Stimulated activated CD4-positive, alpha-beta T cell treated with anti-CD3 and anti-CD28 coated beads, Interleukin-15, amount 100 ng/mL, for 24 hours (primary cell): Measurements from ENCODE around the gene CAMKK1.

ENCODE experiments used
- DNase-seq: peaks from one replicate; pipeline ENCODE4 v3.0.0-alpha.2; 2020

Gene CAMKK1

GRCh38 chr17:3843935-3844516 is 48.8 kb downstream of the CAMKK1 start:
- peak; percentile 63 for DNase-seq

DNA sequence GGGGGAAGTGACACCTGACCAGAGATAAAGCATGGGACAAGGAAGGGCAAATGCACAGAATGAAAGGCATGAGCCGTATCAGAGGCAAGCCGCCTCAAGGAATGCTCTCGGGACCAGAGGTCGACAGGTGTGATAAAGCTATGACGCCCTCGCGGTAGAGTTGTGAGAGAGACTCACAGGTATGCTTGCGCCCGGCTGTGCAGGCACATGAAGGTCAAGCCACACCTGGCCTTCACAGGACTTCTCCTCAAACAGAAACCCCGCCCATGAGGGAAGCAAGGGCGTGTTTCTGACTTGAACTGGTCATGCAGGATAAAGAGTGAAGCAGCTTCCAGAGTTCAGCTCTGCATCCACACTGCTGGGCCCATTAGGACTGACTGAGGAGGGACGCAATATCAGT is 54.6 kb downstream of the CAMKK1 start:
- no peak for DNase-seq

DNA sequence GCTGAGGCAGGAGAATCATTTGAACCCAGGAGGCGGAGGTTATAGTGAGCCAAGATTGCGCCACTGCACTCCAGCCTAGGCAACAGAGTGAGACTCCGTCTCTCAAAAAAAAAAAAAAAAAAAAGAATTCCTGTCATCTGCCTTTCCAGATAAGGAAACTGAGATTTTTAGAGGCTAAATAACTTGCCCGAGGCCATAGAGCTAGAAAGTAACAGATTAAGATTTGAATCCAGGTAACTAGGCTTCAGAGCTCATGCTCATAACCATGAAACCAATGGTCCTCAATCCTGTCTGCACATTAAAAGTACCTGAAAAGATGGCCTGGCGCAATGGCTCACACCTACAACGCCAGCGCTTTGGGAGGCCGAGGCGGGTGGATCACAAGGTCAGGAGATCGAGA is 56.3 kb downstream of the CAMKK1 start:
- no peak for DNase-seq

DNA sequence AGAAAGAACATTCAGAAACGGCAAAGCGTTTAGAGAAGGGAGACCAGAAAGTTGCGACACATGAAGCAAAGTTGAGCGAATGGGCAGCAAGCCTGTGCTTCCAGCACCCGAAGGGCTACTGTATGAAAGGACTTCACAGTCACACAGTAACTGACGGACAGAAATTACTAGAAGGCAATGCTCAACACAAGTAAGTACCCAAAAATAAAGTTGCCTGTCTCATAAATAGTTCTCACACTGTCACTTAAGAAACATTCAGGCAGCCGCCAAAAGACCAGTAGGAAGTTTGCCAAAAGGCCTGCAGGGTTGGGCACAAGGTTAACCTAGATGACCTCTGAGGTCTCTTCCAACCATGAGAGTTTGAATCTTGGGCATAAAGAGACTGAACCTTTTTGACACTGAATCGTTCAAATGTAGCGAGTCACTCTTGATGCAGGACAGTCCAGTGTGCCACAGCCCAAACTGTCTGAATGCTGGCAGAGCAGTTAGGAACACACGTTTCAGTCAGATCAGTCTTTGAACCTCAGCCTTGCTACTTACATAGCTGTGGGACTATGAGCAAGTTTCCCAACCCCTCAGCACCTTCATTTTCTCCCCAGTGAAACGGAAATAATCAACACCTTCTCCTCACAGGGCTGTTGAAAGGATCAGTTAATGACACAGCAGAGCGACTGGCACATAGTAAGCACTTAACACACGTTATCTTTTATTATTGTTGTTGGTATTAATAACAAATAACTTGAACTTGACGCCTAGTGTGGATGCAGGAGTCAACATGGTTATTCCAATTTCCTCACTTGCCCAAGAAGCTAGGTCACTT is 57.2 kb downstream of the CAMKK1 start:
- no peak for DNase-seq

DNA sequence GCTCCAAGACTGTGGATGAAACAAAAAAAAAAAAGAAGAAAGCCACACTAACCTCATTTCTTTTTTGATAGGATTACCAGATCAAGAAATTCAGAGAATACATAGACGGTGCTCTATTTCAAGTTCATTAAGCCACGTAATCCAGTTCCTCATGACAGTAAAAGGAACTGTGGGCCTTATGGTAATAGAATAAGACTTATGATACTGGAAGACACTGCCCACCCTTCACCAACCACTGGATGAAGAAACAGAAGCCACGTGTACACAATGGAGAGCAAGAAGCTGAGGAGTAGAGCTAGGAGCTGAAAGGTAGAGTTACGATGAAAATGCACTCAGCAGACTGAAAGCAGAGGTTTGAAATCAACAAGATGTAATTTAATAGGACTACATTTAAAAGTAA is 58.0 kb downstream of the CAMKK1 start:
- no peak for DNase-seq

DNA sequence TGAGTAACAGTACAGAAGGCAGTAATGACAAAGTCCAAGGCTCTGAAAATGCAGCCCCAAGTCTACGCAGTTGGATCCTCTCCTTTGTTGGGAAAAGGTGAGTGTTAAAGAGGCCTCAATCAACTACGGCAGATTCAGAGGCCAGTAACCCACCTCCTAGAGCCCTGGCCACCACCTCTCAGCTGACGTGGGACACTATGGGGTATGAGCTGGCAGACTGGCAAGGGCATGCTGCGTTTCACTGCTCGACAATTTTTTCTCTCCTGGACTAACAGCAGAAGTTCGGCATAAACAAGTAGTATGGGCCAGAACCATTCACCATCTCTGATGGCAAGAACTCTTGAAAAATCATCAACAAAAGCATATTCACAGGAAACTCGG is 64.0 kb downstream of the CAMKK1 start:
- no peak for DNase-seq

- no peak for DNase-seq
Measured at GRCh38 chr17:3828151-3828851, 64.6 kb downstream of the CAMKK1 start.

DNA sequence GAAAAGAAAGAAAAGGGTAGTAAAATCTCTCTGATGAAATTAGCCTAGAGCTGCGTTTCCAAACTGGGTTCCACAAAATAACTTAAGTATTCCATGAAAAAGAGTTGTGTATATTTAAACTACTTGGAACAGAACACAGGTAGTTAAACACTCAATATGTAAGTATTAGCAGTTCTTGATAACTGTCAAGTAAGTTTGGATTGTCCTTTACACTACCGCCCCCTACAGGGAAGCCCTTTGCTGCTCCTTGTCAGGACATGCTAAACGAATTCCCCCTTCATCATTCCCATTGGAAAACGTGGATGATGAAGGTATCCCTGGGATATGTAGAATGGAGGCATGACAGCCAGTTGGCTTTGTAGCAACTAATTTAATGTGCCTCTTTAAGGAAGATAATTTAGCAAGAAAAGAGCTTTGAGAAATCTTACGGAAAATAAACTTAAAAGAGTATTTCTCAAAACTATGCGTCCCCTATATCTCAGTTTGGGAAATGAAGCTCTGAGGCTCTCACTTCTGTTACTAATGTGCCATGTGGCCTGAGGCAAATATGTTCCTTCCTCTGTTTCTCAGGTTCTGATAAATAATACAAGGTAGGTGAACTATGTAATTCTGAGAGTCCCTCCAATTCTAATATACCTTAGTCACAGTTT is 65.6 kb downstream of the CAMKK1 start:
- DNase-seq = peak; percentile 73

DNA sequence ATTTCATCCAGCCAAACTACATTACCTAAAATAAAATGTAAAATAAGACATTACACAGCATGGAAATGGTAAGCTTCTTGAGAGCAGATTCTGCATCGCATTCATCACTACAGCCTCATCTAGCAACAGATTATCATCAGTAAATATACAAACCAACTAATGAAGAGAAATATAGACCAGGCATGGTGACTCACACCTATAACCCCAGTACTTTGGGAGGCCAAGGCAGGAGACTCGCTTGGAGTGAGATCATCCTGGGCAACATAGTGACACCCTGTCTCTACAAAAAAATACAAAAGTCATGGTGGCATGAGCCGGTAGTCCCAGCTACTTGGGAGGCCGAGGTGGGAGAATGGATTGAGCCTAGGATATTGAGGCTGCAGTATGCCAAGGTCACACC is 66.7 kb downstream of the CAMKK1 start:
- DNase-seq = no peak

DNA sequence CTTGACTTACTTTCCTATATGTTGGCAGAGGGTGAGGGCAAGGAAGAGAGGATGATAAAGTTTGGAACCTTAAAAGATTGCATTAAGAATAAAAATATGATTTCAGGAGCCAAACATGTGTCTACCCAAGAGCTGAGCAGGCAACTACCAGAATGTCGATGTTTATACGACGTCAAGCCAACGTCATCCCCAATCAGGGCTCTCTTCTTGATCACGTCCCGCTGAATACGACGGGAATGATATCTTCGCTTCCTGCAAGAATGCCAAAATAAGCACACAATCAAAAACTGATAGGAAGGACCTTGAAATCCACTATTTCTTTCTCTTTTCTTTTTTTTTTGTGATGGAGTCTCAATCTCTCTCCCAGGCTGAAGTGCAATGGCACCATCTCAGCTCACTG is 71.8 kb downstream of the CAMKK1 start:
- no peak for DNase-seq

- DNase-seq = no peak
Measured at GRCh38 chr17:3818786-3819185, 74.1 kb downstream of the CAMKK1 start.

DNA sequence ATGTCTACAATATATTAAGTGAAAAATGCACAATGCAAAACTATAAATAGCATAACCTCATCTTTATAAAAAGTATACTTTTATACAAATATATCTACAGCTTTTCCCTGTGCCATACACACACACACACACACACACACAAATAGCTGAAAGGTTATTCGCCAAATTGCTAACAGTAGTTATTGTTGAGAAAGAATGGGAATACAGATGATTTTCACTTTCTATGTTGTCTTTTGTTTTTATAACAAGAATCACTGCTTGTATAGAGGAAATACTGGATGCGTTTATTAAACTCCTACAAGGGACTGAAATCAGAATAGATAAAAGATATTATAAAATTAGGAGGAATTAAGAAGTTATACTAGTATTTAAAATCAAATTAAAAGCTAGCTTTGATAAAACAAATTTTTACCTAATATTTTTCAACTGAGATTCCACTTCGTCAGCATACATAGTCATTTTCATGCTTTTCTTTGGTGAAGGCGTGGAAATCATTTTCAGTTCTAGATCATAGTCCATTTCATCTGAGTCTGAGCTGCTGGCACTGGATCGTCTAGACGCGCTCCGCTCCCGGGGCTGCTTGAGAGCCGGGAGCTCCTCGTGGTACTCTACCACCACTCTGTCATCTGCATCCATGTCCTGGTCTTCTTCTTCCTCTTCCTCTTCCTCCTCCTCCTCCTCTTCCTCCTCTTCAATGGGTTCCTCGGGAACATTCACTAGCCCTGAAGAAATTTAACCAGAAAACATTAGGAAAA is 74.8 kb downstream of the CAMKK1 start:
- no peak for DNase-seq

DNA sequence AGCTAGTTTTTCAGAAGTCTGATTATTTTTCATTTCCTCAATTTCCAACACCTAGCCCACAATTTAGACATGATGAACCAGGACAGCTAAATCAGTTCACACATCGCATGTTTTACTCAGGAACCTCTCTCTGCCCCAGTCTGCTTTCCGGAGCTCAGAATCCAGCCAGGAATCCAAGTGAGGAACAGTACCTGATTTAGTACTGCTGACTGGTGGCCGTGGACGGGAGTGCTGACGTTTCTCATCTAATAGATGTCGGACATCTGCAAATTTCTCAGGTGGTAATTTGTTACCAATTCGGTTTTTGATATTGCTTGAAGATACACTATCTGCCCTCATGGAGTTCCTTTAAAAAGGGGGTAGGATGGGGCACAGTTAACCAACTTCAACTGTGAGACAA is 76.9 kb downstream of the CAMKK1 start:
- no peak for DNase-seq

DNA sequence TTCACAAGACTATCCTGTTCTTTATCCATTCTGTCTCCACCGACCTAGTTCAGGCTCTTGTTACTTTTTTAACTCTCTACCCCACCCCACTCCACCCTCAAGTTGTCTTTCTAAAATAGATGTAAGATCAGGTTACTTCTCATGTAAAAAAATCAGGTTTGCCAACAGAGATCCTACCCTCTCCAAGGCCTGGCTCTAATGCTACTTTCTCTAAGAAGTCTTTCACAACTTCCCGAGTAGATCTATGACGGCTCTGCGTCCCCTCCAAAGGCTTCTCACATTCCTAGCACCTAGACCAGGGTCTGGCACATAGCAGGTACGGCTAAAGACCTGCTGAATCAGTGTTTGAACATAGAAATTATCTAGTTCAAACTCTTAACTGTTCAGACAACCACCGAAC is 77.7 kb downstream of the CAMKK1 start:
- DNase-seq = no peak

GRCh38 chr17:3814361-3814760 is 78.5 kb downstream of the CAMKK1 start:
- DNase-seq = no peak

- DNase-seq = no peak
Measured at GRCh38 chr17:3813171-3813570, 79.7 kb downstream of the CAMKK1 start.

DNA sequence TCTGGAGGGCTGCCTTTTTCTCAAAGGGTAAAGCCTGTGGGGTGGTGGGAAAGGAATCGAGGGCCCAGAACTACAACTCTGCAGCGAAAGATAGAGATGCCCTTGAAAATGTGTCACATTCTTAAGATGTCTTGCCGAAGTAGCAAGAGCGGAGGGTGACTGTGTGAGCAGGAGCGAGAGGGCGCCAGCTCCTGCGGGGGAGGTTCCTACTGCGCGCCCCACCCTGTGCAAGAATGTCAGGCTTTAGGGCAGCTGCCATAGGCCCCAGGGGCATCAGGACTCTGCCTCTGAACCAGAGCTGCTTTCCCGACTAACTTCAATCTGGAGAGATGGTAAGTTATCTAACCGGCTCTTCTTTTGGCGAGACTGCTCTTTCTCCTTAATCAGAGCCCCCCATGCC is 80.1 kb downstream of the CAMKK1 start:
- no peak for DNase-seq

DNA sequence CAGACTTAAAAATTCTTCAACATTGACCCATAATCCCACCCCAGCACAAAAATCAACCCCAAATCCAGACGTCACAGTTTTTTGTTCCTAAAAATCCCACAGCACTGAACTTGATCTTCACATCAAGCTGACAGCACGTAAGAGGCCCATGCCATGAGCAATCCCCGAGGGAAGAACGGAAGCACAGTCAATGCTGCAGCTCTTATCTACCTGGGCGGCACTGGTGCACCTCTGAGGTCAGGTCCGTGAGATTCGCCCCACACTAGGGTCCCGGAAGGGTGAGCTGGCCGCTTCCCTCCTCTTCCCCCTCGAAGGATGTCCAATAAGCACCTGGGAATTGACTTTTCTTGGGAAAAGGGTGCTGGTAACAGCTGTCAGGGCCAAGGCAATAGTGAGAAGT is 80.6 kb downstream of the CAMKK1 start:
- no peak for DNase-seq
